HG03097 (cell line): ENCODE measurements around the gene IL17B.
A peak's percentile ranks its signal among the peaks of the same experiment; 100 is the strongest.

ENCODE experiments used
- ATAC-seq: cut with Tn5 transposase; IDR thresholded peaks from one replicate; pipeline ENCODE4 v1.9.1; 2021; ENCODE audit not compliant: unreplicated experiment, low FRiP score

Gene IL17B

GRCh38 chr5:149381261-149381985 is 2.3 kb upstream of the IL17B start:
- no peak for ATAC-seq

GRCh38 chr5:149380466-149381121 is 1.5 kb upstream of the IL17B start:
- ATAC-seq: no peak

GRCh38 chr5:149379818-149380374 is 804 bp upstream of the IL17B start:
- no peak for ATAC-seq

GRCh38 chr5:149378241-149378820 is 761 bp downstream of the IL17B start:
- no peak for ATAC-seq

- ATAC-seq: no peak
These were observed 2.2 kb downstream of the IL17B start for GRCh38 chr5:149376711-149377447.

GRCh38 chr5:149376104-149376503 is 3.0 kb downstream of the IL17B start:
- ATAC-seq: no peak

DNA sequence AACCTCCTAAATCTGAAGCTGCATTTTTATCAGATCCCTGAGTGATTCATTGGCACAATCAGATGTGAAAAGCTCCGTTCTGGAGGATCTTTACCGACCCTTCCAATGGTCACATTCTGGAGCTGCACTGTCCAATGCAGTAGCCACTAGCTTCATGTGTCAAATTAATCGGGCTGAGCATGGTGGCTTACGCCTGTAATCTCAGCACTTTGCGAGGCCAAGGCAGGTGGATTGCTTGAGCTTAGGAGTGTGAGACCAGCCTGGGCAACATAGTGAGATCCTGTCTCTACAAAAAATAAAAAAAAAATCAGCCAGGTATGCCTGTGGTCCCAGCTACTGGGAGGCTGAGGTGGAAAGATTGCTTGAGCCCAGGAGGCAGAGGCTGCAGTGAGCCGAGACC is 3.7 kb downstream of the IL17B start:
- ATAC-seq: no peak

DNA sequence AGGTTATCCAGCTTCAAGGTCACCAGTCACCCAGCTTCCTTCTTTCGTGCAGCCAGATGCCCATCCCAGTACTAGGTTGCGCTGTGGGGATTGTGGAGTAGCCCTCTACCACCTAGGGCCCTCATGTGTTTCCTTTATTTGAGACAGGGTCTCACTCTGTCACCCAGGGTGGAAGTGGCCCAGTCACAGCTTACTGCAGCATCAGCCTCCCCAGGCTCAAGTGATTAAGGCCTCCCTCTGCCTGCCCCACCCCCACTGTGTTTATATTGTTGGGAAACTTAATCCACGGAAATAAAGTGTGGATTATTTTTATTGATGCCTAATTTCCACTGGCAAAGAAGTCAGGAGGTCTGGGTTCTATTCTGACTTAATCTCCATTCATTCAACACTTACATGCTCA is 4.3 kb downstream of the IL17B start:
- ATAC-seq: no peak

DNA sequence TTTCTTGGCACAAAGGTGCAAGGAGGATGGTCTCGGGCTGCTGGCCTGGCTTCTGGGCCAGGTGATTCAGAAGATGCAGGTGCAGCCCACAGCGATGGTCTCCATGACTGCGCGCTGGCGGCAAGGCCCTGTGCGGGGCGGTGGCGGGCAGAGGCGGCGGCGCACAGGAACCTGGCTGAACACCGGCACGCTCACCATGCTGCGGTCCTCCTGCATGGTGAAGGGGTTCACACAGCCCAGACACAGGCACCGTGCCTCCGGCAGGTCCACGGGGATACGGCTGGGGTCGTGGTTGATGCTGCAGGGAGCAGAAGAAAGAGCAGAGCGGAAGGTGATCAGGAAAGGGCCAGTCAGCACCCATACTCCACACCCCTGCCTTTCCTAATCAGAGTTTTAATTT is 4.8 kb downstream of the IL17B start:
- ATAC-seq: no peak

DNA sequence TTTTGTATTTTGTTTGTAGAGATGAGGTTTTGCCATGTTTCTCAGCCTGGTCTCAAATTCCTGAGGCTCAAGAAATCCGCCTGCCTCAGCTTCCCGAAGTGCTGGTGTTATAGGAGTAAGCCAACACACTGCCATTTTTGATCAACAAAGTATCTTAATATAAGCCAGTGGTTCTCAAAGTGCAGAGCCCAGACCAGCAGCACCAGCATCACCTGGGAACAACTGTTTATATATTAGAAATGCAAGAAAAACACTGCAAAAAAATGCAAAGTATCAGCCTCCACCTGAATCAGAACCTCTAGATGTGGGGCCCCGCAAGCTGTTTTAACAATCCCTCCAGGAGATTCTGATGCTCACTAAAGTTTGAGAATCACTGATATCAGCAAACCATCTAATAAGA is 6.2 kb downstream of the IL17B start:
- ATAC-seq: no peak

- no peak for ATAC-seq
These were observed 6.9 kb downstream of the IL17B start for GRCh38 chr5:149372076-149372795.

- ATAC-seq: peak; percentile 59
These were observed 7.7 kb downstream of the IL17B start for GRCh38 chr5:149371296-149371962.

DNA sequence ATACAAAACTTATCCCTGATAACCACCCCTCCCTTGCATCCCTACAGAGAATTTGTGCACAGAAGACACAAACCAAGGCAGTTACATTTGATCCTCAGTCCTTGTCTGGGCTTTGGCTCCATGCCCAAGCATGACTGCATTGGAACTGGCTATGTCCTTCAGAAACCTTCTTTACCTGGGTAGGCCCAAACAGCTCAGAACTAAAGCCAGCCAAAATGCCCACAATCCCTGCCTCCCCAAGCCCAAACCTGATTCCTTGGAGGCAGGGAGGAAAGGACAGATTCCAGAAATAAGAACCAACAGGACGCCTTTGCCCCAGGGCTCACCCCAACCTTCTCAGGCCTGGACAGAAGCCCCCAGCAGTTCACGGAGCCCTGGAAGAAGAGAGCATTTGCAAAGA is 8.2 kb downstream of the IL17B start:
- ATAC-seq: no peak

DNA sequence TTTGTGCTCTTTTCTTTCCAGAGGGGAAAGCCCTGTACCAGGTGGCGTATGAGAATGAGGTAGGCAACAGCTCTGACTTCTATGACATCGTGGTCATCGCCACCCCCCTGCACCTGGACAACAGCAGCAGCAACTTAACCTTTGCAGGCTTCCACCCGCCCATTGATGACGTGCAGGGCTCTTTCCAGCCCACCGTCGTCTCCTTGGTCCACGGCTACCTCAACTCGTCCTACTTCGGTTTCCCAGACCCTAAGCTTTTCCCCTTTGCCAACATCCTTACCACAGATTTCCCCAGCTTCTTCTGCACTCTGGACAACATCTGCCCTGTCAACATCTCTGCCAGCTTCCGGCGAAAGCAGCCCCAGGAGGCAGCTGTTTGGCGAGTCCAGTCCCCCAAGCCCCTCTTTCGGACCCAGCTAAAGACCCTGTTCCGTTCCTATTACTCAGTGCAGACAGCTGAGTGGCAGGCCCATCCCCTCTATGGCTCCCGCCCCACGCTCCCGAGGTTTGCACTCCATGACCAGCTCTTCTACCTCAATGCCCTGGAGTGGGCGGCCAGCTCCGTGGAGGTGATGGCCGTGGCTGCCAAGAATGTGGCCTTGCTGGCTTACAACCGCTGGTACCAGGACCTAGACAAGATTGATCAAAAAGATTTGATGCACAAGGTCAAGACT is 11.0 kb downstream of the IL17B start:
- ATAC-seq: no peak

DNA sequence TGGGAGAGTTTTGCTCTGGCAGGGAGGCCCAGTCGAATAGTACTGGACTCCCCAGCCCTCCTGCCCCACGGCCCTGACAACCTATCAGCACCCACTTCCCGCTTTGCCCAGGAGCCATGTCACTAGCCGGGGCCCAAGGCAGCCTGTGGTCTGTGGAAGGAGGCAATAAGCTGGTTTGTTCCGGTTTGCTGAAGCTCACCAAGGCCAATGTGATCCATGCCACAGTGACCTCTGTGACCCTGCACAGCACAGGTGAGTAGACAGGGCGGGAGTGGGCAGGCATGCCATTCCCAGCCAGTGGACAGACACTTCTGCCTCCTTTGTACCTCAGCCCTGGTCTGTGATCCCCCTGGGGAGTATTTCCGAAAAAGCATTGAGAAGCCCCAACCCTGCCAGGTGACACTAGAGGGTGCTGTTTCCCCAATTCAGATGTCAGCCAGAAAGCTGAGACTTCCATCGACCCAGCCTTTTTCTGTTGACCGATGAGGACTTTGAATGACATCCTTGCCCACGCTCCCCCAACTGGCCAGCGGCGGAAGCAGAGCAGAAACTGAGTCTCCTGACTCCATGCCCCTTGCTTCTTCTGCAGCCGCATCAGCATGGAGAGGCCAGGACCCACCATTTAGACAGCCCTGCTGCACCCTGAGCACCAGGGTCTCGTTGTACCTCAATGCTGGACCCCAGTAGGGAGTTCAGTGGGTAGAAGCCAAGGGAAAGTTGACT is 11.7 kb downstream of the IL17B start:
- no peak for ATAC-seq

DNA sequence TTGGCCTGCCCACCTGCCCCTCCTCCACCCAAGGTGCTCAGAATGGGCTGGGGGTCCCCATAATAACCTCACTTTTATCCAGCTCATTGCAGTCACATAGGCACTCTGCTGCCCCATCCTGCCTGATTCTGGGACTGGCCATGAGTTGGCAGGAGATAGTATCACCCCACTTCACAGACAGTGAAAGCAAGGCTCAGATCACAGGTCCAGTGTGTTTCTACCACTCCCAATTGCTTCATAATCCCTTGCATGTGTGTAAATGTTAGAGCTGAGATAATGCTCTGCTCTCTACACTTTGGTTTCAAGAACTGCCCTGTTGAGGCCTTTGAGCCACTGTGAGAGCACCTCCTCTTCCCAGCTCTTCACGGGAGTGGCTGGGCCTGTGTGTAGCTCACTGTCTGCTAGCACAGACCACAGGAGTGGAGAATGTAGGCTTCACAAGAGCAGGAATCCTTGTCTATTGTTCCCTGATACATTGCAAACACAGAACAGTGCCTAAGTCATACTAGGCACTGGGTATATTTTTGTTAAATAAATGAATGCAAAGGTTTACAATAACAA is 12.8 kb downstream of the IL17B start:
- no peak for ATAC-seq

- ATAC-seq: no peak
These were observed 13.7 kb downstream of the IL17B start for GRCh38 chr5:149365418-149365817.

DNA sequence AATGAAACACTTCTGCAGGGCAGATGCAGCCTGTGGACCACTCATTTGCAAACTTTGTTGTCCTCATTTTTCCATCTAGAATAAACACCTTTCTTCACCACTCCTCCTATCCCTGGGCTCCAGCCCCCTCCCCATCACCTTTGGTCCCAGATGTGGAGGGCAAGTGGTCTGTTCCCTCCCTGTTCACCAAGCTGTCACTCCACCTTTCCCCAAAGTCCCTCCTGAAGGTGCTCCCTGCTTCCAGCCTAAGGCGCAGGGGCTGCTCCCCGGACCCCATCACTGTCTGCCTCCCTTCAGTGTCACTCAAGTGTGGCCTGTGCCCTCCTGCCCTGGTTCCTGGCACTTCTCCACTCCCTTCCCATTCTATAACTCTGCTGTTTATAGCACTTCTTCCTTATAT is 14.4 kb downstream of the IL17B start:
- ATAC-seq: no peak
